HG03378 (cell line): ENCODE measurements around the gene CPN2.

Experiments used
- ATAC-seq: cut with Tn5 transposase; IDR thresholded peaks from one replicate; pipeline ENCODE4 v1.9.1; 2021; ENCODE audit warnings: mild to moderate bottlenecking, moderate library complexity; ENCODE audit not compliant: unreplicated experiment

Gene CPN2

GRCh38 chr3:194351080-194351672 is at the start of gene CPN2:
Gene CPN2, minus strand, starts transcription at chr3:194351328. Its CDS starts 8,626 bp downstream, at chr3:194342702.
- ATAC-seq: no peak

GRCh38 chr3:194399874-194400411 is 48.8 kb upstream of the CPN2 start:
- no peak for ATAC-seq

GRCh38 chr3:194399166-194399565 is 48.0 kb upstream of the CPN2 start, which contains the start of gene GP5:
Gene GP5, minus strand, starts transcription at chr3:194399266. Its CDS starts 984 bp downstream, at chr3:194398282.
- ATAC-seq: no peak

- no peak for ATAC-seq
Observed at GRCh38 chr3:194397757-194398312, 46.7 kb upstream of the CPN2 start.

GRCh38 chr3:194396859-194397756 is 46.0 kb upstream of the CPN2 start:
- ATAC-seq: no peak

- no peak for ATAC-seq
Observed at GRCh38 chr3:194396539-194396858, 45.4 kb upstream of the CPN2 start.

GRCh38 chr3:194395778-194396538 is 44.8 kb upstream of the CPN2 start:
- no peak for ATAC-seq

GRCh38 chr3:194395212-194395611 is 44.1 kb upstream of the CPN2 start:
- no peak for ATAC-seq

GRCh38 chr3:194392576-194392975 is 41.4 kb upstream of the CPN2 start:
- ATAC-seq: no peak

- no peak for ATAC-seq
Observed at GRCh38 chr3:194390835-194391234, 39.7 kb upstream of the CPN2 start.

- no peak for ATAC-seq
Observed at GRCh38 chr3:194389269-194389668, 38.1 kb upstream of the CPN2 start.

- ATAC-seq: no peak
Observed at GRCh38 chr3:194387926-194388418, 36.8 kb upstream of the CPN2 start.

- ATAC-seq: no peak
Observed at GRCh38 chr3:194387276-194387675, 36.1 kb upstream of the CPN2 start.

- no peak for ATAC-seq
Observed at GRCh38 chr3:194386648-194387047, 35.5 kb upstream of the CPN2 start.

- no peak for ATAC-seq
Observed at GRCh38 chr3:194386066-194386465, 34.9 kb upstream of the CPN2 start.

- no peak for ATAC-seq
Observed at GRCh38 chr3:194384569-194385001, 33.5 kb upstream of the CPN2 start.

- no peak for ATAC-seq
Observed at GRCh38 chr3:194384156-194384555, 33.0 kb upstream of the CPN2 start.

GRCh38 chr3:194383276-194383940 is 32.3 kb upstream of the CPN2 start:
- ATAC-seq: no peak

- ATAC-seq: no peak
Observed at GRCh38 chr3:194382892-194383223, 31.7 kb upstream of the CPN2 start.

- no peak for ATAC-seq
Observed at GRCh38 chr3:194382196-194382891, 31.2 kb upstream of the CPN2 start.
